ENCODE data around the gene CIP2A.

The CIP2A gene

GRCh38 chr3:108511490-108511889 is 77.7 kb downstream of the CIP2A start:
- no peak overlapping the region for H3K27ac ChIP-seq
- TF ChIP-seq, protein P1, sequence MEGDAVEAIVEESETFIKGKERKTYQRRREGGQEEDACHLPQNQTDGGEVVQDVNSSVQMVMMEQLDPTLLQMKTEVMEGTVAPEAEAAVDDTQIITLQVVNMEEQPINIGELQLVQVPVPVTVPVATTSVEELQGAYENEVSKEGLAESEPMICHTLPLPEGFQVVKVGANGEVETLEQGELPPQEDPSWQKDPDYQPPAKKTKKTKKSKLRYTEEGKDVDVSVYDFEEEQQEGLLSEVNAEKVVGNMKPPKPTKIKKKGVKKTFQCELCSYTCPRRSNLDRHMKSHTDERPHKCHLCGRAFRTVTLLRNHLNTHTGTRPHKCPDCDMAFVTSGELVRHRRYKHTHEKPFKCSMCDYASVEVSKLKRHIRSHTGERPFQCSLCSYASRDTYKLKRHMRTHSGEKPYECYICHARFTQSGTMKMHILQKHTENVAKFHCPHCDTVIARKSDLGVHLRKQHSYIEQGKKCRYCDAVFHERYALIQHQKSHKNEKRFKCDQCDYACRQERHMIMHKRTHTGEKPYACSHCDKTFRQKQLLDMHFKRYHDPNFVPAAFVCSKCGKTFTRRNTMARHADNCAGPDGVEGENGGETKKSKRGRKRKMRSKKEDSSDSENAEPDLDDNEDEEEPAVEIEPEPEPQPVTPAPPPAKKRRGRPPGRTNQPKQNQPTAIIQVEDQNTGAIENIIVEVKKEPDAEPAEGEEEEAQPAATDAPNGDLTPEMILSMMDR (conservative IDR thresholded peaks at IDR 0.05), result no peak
- TF ChIP-seq ZFX (IDR thresholded peaks at IDR 0.05), result no peak

DNA sequence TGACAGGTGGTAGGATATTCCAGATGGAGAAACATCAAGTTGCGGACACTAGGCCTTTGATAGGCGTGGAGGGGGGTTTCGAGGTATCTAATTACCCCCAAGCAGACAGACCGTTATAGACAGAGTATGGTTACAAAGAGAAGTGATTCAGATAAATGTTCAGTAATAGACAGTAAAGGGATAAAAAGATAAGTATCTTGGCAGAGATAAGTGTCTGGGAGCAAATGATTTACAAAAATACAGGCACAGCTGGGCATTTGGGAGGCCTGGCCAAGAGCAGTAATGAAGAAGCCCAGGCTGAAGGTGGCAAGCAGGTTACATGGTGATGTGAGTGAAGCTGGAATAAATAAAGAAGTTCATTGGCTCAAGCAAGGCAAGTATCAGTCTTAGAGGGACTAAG is 78.2 kb downstream of the CIP2A start:
- TF ChIP-seq, protein P1 (conservative IDR thresholded peaks at IDR 0.05), result no peak
- H3K27ac ChIP-seq, result no peak overlapping the region

DNA sequence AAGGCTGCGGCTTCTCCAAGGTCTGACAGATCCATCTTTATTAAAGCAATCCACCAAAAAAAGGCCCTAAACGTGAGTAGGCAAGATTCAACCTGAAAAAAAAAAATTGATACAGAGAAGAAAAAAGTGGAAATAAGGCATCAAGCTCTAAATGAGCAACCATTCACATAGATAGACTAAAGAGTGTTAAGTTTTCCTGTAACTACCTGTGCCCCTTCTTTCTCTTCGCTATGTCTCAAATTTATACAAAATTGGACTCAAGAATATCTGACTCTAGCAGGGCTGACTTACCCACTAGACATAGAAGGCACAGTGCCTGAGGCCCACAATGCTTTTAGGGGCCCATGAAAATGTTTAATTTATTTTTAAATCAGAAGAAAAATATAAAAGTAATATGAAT is 78.7 kb downstream of the CIP2A start, which contains the start of gene MYH15:
MYH15 (minus strand) TSS at position 101 of the 400 bp plus-strand sequence; CDS start at position 35, 66 bp downstream.
- TF ChIP-seq, protein P1 (conservative IDR thresholded peaks at IDR 0.05), result no peak
- no peak for TF ChIP-seq ZFX (IDR thresholded peaks at IDR 0.05)
- no peak within 1 kb of the TSS for H3K27ac ChIP-seq

- no peak for TF ChIP-seq ZFX (IDR thresholded peaks at IDR 0.05)
- TF ChIP-seq, protein P1 (conservative IDR thresholded peaks at IDR 0.05), result no peak
- H3K27ac ChIP-seq, result no peak overlapping the region
These were observed 79.4 kb downstream of the CIP2A start for GRCh38 chr3:108509871-108510270.

GRCh38 chr3:108509263-108509662 is 80.0 kb downstream of the CIP2A start:
- TF ChIP-seq ZFX (IDR thresholded peaks at IDR 0.05), result no peak
- TF ChIP-seq, protein P1 (conservative IDR thresholded peaks at IDR 0.05), result no peak
- no peak overlapping the region for H3K27ac ChIP-seq

- no peak for TF ChIP-seq ZFX (IDR thresholded peaks at IDR 0.05)
- TF ChIP-seq, protein P1 (conservative IDR thresholded peaks at IDR 0.05), result no peak
These were observed 81.3 kb downstream of the CIP2A start for GRCh38 chr3:108507902-108508301.

DNA sequence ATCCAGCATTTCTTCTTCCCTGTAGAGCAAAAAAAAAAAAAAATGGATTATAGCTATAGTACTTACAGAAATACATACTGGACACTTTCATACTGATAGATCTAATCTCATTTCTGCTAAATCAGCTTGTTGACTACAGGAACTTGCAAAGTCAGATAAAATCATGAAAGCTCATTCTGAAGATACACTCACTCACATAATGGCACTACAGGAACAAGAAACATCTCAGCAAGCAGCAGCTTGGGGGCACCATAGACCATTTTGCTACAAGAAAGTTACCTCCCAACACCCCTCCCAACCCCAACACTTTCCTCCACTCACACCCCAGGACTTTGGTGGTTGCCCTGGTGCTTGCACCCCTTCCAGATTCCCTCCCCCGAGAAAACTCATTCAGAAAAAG is 83.4 kb downstream of the CIP2A start:
- H3K27ac ChIP-seq, result no peak overlapping the region
- TF ChIP-seq, protein P1 (conservative IDR thresholded peaks at IDR 0.05), result no peak
- TF ChIP-seq ZFX (IDR thresholded peaks at IDR 0.05), result no peak

More at GRCh38 chr3:108507902-108508301, 81.3 kb downstream of the CIP2A start:
- H3K27ac ChIP-seq, result no peak overlapping the region

Data from C4-2B (cell line).